Measurements from ENCODE around the gene SAP25.

SAP25 gene

DNA sequence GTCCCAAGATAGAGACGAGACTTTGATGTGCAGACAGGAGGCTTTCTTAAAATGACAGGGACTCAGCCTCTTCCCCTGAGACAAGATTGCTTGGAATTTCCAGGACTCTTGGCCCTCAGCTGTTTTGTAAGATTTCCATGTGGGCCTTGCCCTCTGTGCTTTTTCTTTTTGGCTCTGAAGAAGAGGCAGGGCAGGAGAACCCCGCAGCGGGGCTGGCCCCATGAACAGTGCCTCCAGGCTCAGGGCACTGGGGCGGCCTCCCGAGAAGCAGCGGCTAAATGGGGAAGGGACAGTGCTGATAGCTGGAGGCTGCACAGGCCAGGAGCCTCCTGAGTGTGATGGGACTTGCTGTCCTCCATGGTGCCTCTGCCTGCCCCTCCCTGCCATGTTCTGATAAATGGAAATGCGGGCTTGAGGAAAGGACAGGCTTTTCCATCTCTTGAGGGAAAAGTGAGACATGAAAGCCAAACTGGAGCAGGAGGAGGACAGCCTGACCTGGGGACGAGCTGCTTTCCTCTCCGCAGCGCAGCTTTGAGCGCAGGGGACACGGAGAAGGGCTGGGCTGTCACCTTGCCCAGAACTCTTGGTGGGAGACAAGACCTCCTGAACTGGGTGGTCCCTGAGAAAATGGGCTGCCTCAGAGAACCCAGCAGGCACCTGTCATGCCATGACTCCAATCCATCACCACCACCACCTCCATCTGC lies 12.1 kb downstream of the SAP25 start:
- Histone ChIP-seq H4K20me1 (ENCODE audit: insufficient read depth, low read length) (no peaks in the 10 kb centered on the region), H3K36me3 (ENCODE audit: insufficient read depth, low read length) (no peaks in the 10 kb centered on the region; the same call in 1 of the 2 replicates), H3K4me3 (ENCODE audit: low read depth, low read length, poor library complexity, severe bottlenecking) (no peak overlapping the region), H2AFZ (ENCODE audit: low read length) (no peak overlapping the region), H3K4me2 (ENCODE audit: low read length) (no peak overlapping the region), H3K9me3 (ENCODE audit: low read length) (no peaks in the 10 kb centered on the region), H3K9me2 (ENCODE audit: low read depth, low read length) (no peaks in the 10 kb centered on the region), H3F3A (ENCODE audit: insufficient read depth, low read length) (no peaks in the 10 kb centered on the region), H3K4me1 (ENCODE audit: insufficient read depth, low read length, severe bottlenecking) (no peaks in the 10 kb centered on the region), H3K27me3 (ENCODE audit: insufficient read depth, low read length) (no peaks in the 10 kb centered on the region), H3K79me2 (ENCODE audit: insufficient read depth, low read length) (no peaks in the 10 kb centered on the region), H3K27ac (ENCODE audit: low read depth, low read length, poor library complexity, severe bottlenecking) (no peak overlapping the region), H3K9ac (ENCODE audit: low read length) (no peak overlapping the region)
- TF ChIP-seq CTCF (IDR thresholded peaks at IDR 0.05; ENCODE audit: low read length): no peak
- no peak for TF ChIP-seq EZH2 (IDR thresholded peaks at IDR 0.05; ENCODE audit: borderline replicate concordance, low read length)

DNA sequence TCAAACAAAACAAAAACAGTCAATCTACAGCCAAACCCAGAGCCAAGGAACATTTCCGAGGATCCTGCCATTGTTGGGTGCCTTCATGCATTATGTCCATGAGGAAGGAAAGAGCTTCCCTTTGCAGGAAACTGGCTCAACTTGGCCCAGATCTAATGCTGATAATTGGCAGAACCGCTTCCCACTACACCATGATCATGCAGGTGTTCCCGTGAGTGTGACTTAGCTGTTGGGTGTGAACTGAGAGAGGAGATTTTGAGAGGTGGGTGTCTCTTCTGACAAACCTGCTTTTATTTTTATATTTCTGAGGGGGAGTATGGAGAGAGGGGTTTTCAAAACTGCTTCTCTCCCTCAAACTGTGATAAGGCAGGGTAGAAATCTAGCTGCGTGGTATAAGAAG lies 14.6 kb downstream of the SAP25 start:
- no peak overlapping the region for H3K4me2 ChIP-seq (ENCODE audit: low read length)
- H3K9me2 ChIP-seq (ENCODE audit: low read depth, low read length): no peaks in the 10 kb centered on the region
- H3K79me2 ChIP-seq (ENCODE audit: insufficient read depth, low read length): no peaks in the 10 kb centered on the region
- TF ChIP-seq EZH2 (IDR thresholded peaks at IDR 0.05; ENCODE audit: borderline replicate concordance, low read length) (no peak), CTCF (IDR thresholded peaks at IDR 0.05; ENCODE audit: low read length) (no peak)
- H4K20me1 ChIP-seq (ENCODE audit: insufficient read depth, low read length): no peaks in the 10 kb centered on the region
- no peak overlapping the region for H3K27ac ChIP-seq (ENCODE audit: low read depth, low read length, poor library complexity, severe bottlenecking)
- H3K36me3 ChIP-seq (ENCODE audit: insufficient read depth, low read length): peaks cover 4% of the 10 kb centered on the region
- H3K4me3 ChIP-seq (ENCODE audit: low read depth, low read length, poor library complexity, severe bottlenecking): no peak overlapping the region
- no peaks in the 10 kb centered on the region for H3K4me1 ChIP-seq (ENCODE audit: insufficient read depth, low read length, severe bottlenecking)
- no peak overlapping the region for H3K9ac ChIP-seq (ENCODE audit: low read length)
- H3K9me3 ChIP-seq (ENCODE audit: low read length): no peaks in the 10 kb centered on the region
- no peaks in the 10 kb centered on the region for H3K27me3 ChIP-seq (ENCODE audit: insufficient read depth, low read length)
- H3F3A ChIP-seq (ENCODE audit: insufficient read depth, low read length): no peaks in the 10 kb centered on the region
- H2AFZ ChIP-seq (ENCODE audit: low read length): no peak overlapping the region

DNA sequence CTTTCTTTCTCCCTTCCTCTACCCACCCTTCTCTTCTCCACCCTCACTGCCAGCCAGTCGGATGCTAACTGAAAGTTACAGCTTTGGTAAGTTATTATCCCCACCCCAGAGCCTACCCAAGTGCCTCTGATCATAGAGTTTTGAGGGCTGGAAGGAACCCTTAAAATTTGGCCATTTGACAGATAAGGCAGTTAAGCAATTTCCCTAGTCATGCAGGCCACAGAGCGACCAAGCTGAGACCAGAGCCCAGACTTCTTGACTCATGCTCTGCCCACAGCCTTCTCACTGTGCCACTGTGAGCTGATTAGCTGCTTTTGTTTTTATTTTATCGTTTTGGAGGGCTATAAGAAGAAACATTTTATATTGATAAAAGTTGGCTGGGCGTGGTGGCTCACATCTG lies 17.2 kb downstream of the SAP25 start:
- Histone ChIP-seq H3K9ac (ENCODE audit: low read length) (no peak overlapping the region), H3K27me3 (ENCODE audit: insufficient read depth, low read length) (no peaks in the 10 kb centered on the region), H3K4me2 (ENCODE audit: low read length) (no peak overlapping the region), H3K27ac (ENCODE audit: low read depth, low read length, poor library complexity, severe bottlenecking) (no peak overlapping the region), H4K20me1 (ENCODE audit: insufficient read depth, low read length) (no peaks in the 10 kb centered on the region), H3F3A (ENCODE audit: insufficient read depth, low read length) (no peaks in the 10 kb centered on the region), H2AFZ (ENCODE audit: low read length) (no peak overlapping the region), H3K9me3 (ENCODE audit: low read length) (no peaks in the 10 kb centered on the region), H3K4me1 (ENCODE audit: insufficient read depth, low read length, severe bottlenecking) (no peaks in the 10 kb centered on the region), H3K36me3 (ENCODE audit: insufficient read depth, low read length) (peaks cover 4% of the 10 kb centered on the region), H3K79me2 (ENCODE audit: insufficient read depth, low read length) (no peaks in the 10 kb centered on the region), H3K9me2 (ENCODE audit: low read depth, low read length) (no peaks in the 10 kb centered on the region), H3K4me3 (ENCODE audit: low read depth, low read length, poor library complexity, severe bottlenecking) (no peak overlapping the region)
- TF ChIP-seq EZH2 (IDR thresholded peaks at IDR 0.05; ENCODE audit: borderline replicate concordance, low read length): no peak

GRCh38 chr7:100555701-100556100 lies 18.0 kb downstream of the SAP25 start:
- Histone ChIP-seq H3K36me3 (ENCODE audit: insufficient read depth, low read length) (peaks cover 4% of the 10 kb centered on the region), H3K9ac (ENCODE audit: low read length) (no peak overlapping the region), H3K9me2 (ENCODE audit: low read depth, low read length) (no peaks in the 10 kb centered on the region), H3K79me2 (ENCODE audit: insufficient read depth, low read length) (no peaks in the 10 kb centered on the region), H3K4me2 (ENCODE audit: low read length) (no peak overlapping the region), H3K9me3 (ENCODE audit: low read length) (no peaks in the 10 kb centered on the region), H2AFZ (ENCODE audit: low read length) (no peak overlapping the region), H3K27me3 (ENCODE audit: insufficient read depth, low read length) (no peaks in the 10 kb centered on the region), H3K27ac (ENCODE audit: low read depth, low read length, poor library complexity, severe bottlenecking) (no peak overlapping the region), H3F3A (ENCODE audit: insufficient read depth, low read length) (no peaks in the 10 kb centered on the region), H3K4me3 (ENCODE audit: low read depth, low read length, poor library complexity, severe bottlenecking) (no peak overlapping the region), H4K20me1 (ENCODE audit: insufficient read depth, low read length) (no peaks in the 10 kb centered on the region), H3K4me1 (ENCODE audit: insufficient read depth, low read length, severe bottlenecking) (no peaks in the 10 kb centered on the region)
- no peak for TF ChIP-seq EZH2 (IDR thresholded peaks at IDR 0.05; ENCODE audit: borderline replicate concordance, low read length)
- TF ChIP-seq CTCF (IDR thresholded peaks at IDR 0.05; ENCODE audit: low read length): no peak

Measured in OCI-LY1 (cell line).